ENCODE data around the gene TMEM50B.

The TMEM50B gene

DNA sequence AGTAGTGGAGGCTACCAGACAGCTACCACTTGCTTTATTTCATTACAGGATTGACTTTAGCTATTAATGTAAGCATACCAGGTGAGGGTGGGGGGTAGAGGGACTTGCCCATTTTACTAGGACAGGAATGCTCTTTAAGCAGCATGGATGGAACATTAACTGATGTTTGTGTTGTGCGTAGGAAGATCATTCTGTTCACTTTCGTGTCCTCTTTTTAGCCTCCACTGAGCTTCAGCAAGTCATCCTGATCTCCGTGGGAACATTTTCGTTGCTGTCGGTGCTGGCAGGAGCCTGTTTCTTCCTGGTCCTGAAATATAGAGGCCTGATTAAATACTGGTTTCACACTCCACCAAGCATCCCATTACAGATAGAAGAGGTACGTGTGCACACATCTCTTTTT, 47.3 kb downstream of the TMEM50B start:
- H3K27ac ChIP-seq (ENCODE audit: low read depth, low read length), result no peak overlapping the region
- H3K9me3 ChIP-seq (ENCODE audit: control insufficient read depth in 1 of 2, low read length in 2 of 2), result no peaks in the 10 kb centered on the region
- no peak overlapping the region for H3K9ac ChIP-seq (ENCODE audit: low read depth in 1 of 2, low read length in 2 of 2)
- H3K4me3 ChIP-seq (ENCODE audit: low read depth in 1 of 2, low read length in 2 of 2), result no peak overlapping the region
- no peaks in the 10 kb centered on the region for H3K27me3 ChIP-seq (ENCODE audit: control insufficient read depth in 1 of 2, insufficient read depth in 2 of 2, low read length in 2 of 2)
- H3K4me1 ChIP-seq (ENCODE audit: control insufficient read depth in 1 of 2, insufficient read depth in 2 of 2, low read length in 2 of 2), result peaks cover 0 to 9% of the 10 kb centered on the region in 2 donors
- peaks cover 27 to 73% of the 10 kb centered on the region in 2 donors for H3K36me3 ChIP-seq (ENCODE audit: control insufficient read depth in 1 of 2, insufficient read depth in 2 of 2, low read length in 2 of 2)

- peaks cover 0 to 9% of the 10 kb centered on the region in 2 donors for H3K4me1 ChIP-seq (ENCODE audit: control insufficient read depth in 1 of 2, insufficient read depth in 2 of 2, low read length in 2 of 2)
- no peaks in the 10 kb centered on the region for H3K27me3 ChIP-seq (ENCODE audit: control insufficient read depth in 1 of 2, insufficient read depth in 2 of 2, low read length in 2 of 2)
- no peak overlapping the region for H3K4me3 ChIP-seq (ENCODE audit: low read depth in 1 of 2, low read length in 2 of 2)
- H3K27ac ChIP-seq (ENCODE audit: low read depth, low read length), result no peak overlapping the region
- no peaks in the 10 kb centered on the region for H3K9me3 ChIP-seq (ENCODE audit: control insufficient read depth in 1 of 2, low read length in 2 of 2)
- no peak overlapping the region for H3K9ac ChIP-seq (ENCODE audit: low read depth in 1 of 2, low read length in 2 of 2)
- H3K36me3 ChIP-seq (ENCODE audit: control insufficient read depth in 1 of 2, insufficient read depth in 2 of 2, low read length in 2 of 2), result peaks cover 27 to 73% of the 10 kb centered on the region in 2 donors
Measured at GRCh38 chr21:33430858-33431257, 48.9 kb downstream of the TMEM50B start.

- no peak overlapping the region for H3K4me3 ChIP-seq (ENCODE audit: low read depth in 1 of 2, low read length in 2 of 2)
- no peaks in the 10 kb centered on the region for H3K27me3 ChIP-seq (ENCODE audit: control insufficient read depth in 1 of 2, insufficient read depth in 2 of 2, low read length in 2 of 2)
- peaks cover 8 to 10% of the 10 kb centered on the region in 2 donors for H3K4me1 ChIP-seq (ENCODE audit: control insufficient read depth in 1 of 2, insufficient read depth in 2 of 2, low read length in 2 of 2)
- H3K9me3 ChIP-seq (ENCODE audit: control insufficient read depth in 1 of 2, low read length in 2 of 2), result no peaks in the 10 kb centered on the region
- H3K36me3 ChIP-seq (ENCODE audit: control insufficient read depth in 1 of 2, insufficient read depth in 2 of 2, low read length in 2 of 2), result peaks cover 27 to 75% of the 10 kb centered on the region in 2 donors
- no peak overlapping the region for H3K27ac ChIP-seq (ENCODE audit: low read depth, low read length)
- H3K9ac ChIP-seq (ENCODE audit: low read depth in 1 of 2, low read length in 2 of 2), result no peak overlapping the region
Measured at GRCh38 chr21:33428669-33429068, 51.1 kb downstream of the TMEM50B start.

DNA sequence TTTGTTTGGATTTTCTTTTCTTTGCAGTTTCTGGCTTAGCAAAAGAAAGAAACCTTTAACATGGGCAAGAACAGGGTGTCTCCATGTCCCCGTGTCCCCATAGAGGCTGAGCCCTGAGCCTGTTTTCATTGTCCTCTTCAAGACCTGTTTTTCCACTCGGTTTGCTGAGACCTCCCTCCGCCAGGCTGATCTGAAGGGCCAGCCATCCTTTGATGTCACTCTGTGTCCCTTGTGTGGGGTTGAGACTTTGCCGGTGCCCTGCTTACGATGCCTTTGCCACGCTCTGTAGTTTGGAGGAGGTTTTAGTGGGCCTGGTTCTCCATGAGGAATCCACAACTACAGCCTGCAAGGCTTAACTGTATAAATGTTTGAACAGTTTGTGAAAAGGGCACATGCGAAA, 52.7 kb downstream of the TMEM50B start:
- no peaks in the 10 kb centered on the region for H3K9me3 ChIP-seq (ENCODE audit: control insufficient read depth in 1 of 2, low read length in 2 of 2)
- no peak overlapping the region for H3K9ac ChIP-seq (ENCODE audit: low read depth in 1 of 2, low read length in 2 of 2)
- H3K4me3 ChIP-seq (ENCODE audit: low read depth in 1 of 2, low read length in 2 of 2), result no peak overlapping the region
- H3K27ac ChIP-seq (ENCODE audit: low read depth, low read length), result no peak overlapping the region
- H3K36me3 ChIP-seq (ENCODE audit: control insufficient read depth in 1 of 2, insufficient read depth in 2 of 2, low read length in 2 of 2), result peaks cover 16 to 63% of the 10 kb centered on the region in 2 donors
- H3K27me3 ChIP-seq (ENCODE audit: control insufficient read depth in 1 of 2, insufficient read depth in 2 of 2, low read length in 2 of 2), result no peaks in the 10 kb centered on the region
- peaks cover 8% of the 10 kb centered on the region in 2 donors for H3K4me1 ChIP-seq (ENCODE audit: control insufficient read depth in 1 of 2, insufficient read depth in 2 of 2, low read length in 2 of 2)

- no peak overlapping the region for H3K9ac ChIP-seq (ENCODE audit: low read depth in 1 of 2, low read length in 2 of 2)
- H3K27ac ChIP-seq (ENCODE audit: low read depth, low read length), result no peak overlapping the region
- no peaks in the 10 kb centered on the region for H3K27me3 ChIP-seq (ENCODE audit: control insufficient read depth in 1 of 2, insufficient read depth in 2 of 2, low read length in 2 of 2)
- no peaks in the 10 kb centered on the region for H3K9me3 ChIP-seq (ENCODE audit: control insufficient read depth in 1 of 2, low read length in 2 of 2)
- H3K4me1 ChIP-seq (ENCODE audit: control insufficient read depth in 1 of 2, insufficient read depth in 2 of 2, low read length in 2 of 2), result peaks cover 8% of the 10 kb centered on the region in 2 donors
- H3K36me3 ChIP-seq (ENCODE audit: control insufficient read depth in 1 of 2, insufficient read depth in 2 of 2, low read length in 2 of 2), result peaks cover 21 to 60% of the 10 kb centered on the region in 2 donors
- H3K4me3 ChIP-seq (ENCODE audit: low read depth in 1 of 2, low read length in 2 of 2), result no peak overlapping the region
Measured at GRCh38 chr21:33425825-33426224, 53.9 kb downstream of the TMEM50B start.

- H3K4me1 ChIP-seq (ENCODE audit: control insufficient read depth in 1 of 2, insufficient read depth in 2 of 2, low read length in 2 of 2), result peaks cover 8% of the 10 kb centered on the region in 2 donors
- H3K36me3 ChIP-seq (ENCODE audit: control insufficient read depth in 1 of 2, insufficient read depth in 2 of 2, low read length in 2 of 2), result peaks cover 30 to 58% of the 10 kb centered on the region in 2 donors
- H3K4me3 ChIP-seq (ENCODE audit: low read depth in 1 of 2, low read length in 2 of 2), result no peak overlapping the region
- no peaks in the 10 kb centered on the region for H3K27me3 ChIP-seq (ENCODE audit: control insufficient read depth in 1 of 2, insufficient read depth in 2 of 2, low read length in 2 of 2)
- no peak overlapping the region for H3K9ac ChIP-seq (ENCODE audit: low read depth in 1 of 2, low read length in 2 of 2)
- no peak overlapping the region for H3K27ac ChIP-seq (ENCODE audit: low read depth, low read length)
- no peaks in the 10 kb centered on the region for H3K9me3 ChIP-seq (ENCODE audit: control insufficient read depth in 1 of 2, low read length in 2 of 2)
Measured at GRCh38 chr21:33424214-33424613, 55.6 kb downstream of the TMEM50B start.

- H3K27ac ChIP-seq (ENCODE audit: low read depth, low read length), result no peak overlapping the region
- H3K36me3 ChIP-seq (ENCODE audit: control insufficient read depth in 1 of 2, insufficient read depth in 2 of 2, low read length in 2 of 2), result peaks cover 30 to 47% of the 10 kb centered on the region in 2 donors
- H3K4me1 ChIP-seq (ENCODE audit: control insufficient read depth in 1 of 2, insufficient read depth in 2 of 2, low read length in 2 of 2), result peaks cover 8% of the 10 kb centered on the region in 2 donors
- H3K9ac ChIP-seq (ENCODE audit: low read depth in 1 of 2, low read length in 2 of 2), result no peak overlapping the region
- no peaks in the 10 kb centered on the region for H3K9me3 ChIP-seq (ENCODE audit: control insufficient read depth in 1 of 2, low read length in 2 of 2)
- no peaks in the 10 kb centered on the region for H3K27me3 ChIP-seq (ENCODE audit: control insufficient read depth in 1 of 2, insufficient read depth in 2 of 2, low read length in 2 of 2)
- H3K4me3 ChIP-seq (ENCODE audit: low read depth in 1 of 2, low read length in 2 of 2), result no peak overlapping the region
Measured at GRCh38 chr21:33421713-33422393, 57.9 kb downstream of the TMEM50B start.

DNA sequence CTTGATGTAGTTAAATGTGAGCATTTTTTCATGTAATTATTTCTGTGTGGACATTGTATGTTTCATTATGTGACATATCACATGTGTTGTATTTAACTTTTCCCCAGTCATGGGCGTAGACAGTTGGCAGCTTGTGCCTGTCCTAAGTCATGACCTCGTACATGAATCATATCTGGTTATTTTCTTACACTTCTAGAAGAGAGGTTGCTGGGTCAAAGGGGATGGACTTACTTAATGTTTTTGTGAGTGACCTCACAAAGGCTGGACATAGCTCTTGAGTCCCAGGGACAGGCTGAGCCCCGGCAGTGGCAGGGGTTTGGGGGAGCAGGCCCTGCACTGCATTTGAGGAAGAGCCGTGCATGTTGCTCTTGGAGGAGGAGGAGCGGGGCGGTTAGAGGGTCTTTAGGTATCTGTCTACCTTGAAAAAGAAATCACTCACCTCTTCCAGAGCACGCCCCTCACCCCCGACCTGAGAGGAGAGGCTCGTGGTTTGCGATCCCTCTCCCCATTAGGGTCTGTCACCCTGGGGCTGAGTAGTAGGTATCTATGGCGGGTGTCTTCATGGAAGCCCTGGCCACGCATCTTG, 60.1 kb downstream of the TMEM50B start:
- no peaks in the 10 kb centered on the region for H3K27me3 ChIP-seq (ENCODE audit: control insufficient read depth in 1 of 2, insufficient read depth in 2 of 2, low read length in 2 of 2)
- H3K9me3 ChIP-seq (ENCODE audit: control insufficient read depth in 1 of 2, low read length in 2 of 2), result no peaks in the 10 kb centered on the region
- H3K9ac ChIP-seq (ENCODE audit: low read depth in 1 of 2, low read length in 2 of 2), result no peak overlapping the region
- peaks cover 5 to 7% of the 10 kb centered on the region in 2 donors for H3K4me1 ChIP-seq (ENCODE audit: control insufficient read depth in 1 of 2, insufficient read depth in 2 of 2, low read length in 2 of 2)
- H3K4me3 ChIP-seq (ENCODE audit: low read depth in 1 of 2, low read length in 2 of 2), result no peak overlapping the region
- H3K36me3 ChIP-seq (ENCODE audit: control insufficient read depth in 1 of 2, insufficient read depth in 2 of 2, low read length in 2 of 2), result peaks cover 32 to 48% of the 10 kb centered on the region in 2 donors
- H3K27ac ChIP-seq (ENCODE audit: low read depth, low read length), result no peak overlapping the region

DNA sequence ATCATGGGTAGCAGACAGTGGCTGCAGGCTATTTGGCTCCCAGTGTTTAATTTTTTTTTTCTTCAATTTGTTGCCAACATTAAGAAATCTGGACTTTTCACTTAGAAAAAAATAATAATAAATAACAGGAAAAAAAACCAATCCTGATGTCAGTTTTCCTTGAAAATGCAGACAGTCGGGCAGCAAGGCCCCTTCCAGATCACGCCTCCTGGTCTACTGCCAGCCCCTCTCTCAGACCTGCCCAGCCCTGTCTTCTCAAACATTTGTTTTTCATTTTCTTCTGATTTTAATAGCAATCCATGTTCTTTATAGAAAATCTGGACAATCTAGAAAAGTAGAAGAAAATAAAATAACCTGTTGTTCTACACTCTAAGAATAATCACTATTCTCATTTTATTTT, 61.1 kb downstream of the TMEM50B start:
- Histone ChIP-seq H3K27me3 (ENCODE audit: control insufficient read depth in 1 of 2, insufficient read depth in 2 of 2, low read length in 2 of 2) (no peaks in the 10 kb centered on the region), H3K9me3 (ENCODE audit: control insufficient read depth in 1 of 2, low read length in 2 of 2) (no peaks in the 10 kb centered on the region), H3K9ac (ENCODE audit: low read depth in 1 of 2, low read length in 2 of 2) (no peak overlapping the region), H3K27ac (ENCODE audit: low read depth, low read length) (no peak overlapping the region), H3K36me3 (ENCODE audit: control insufficient read depth in 1 of 2, insufficient read depth in 2 of 2, low read length in 2 of 2) (peaks cover 28 to 40% of the 10 kb centered on the region in 2 donors), H3K4me1 (ENCODE audit: control insufficient read depth in 1 of 2, insufficient read depth in 2 of 2, low read length in 2 of 2) (peaks cover 5 to 13% of the 10 kb centered on the region in 2 donors), H3K4me3 (ENCODE audit: low read depth in 1 of 2, low read length in 2 of 2) (no peak overlapping the region)

DNA sequence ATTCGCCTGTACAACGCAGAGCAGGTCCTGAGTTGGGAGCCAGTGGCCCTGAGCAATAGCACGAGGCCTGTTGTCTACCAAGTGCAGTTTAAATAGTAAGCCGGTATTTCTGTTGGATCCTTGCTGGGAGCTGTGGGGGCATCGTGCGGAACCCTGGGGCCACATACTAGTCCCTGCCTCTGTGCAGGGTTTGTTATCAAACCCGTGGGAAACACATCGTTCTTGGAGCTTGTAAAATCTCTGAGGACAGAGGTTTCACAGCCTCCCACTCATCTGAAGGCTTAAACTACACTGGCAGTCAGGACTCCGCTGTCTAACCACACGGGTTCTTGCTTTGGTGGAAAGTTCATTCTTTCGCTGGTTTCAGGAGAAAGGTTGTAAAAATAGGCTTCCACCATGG, 64.8 kb downstream of the TMEM50B start:
- Histone ChIP-seq H3K27ac (ENCODE audit: low read depth, low read length) (no peak overlapping the region), H3K9me3 (ENCODE audit: control insufficient read depth in 1 of 2, low read length in 2 of 2) (no peaks in the 10 kb centered on the region), H3K27me3 (ENCODE audit: control insufficient read depth in 1 of 2, insufficient read depth in 2 of 2, low read length in 2 of 2) (no peaks in the 10 kb centered on the region), H3K9ac (ENCODE audit: low read depth in 1 of 2, low read length in 2 of 2) (no peak overlapping the region), H3K36me3 (ENCODE audit: control insufficient read depth in 1 of 2, insufficient read depth in 2 of 2, low read length in 2 of 2) (peaks cover 12 to 23% of the 10 kb centered on the region in 2 donors), H3K4me1 (ENCODE audit: control insufficient read depth in 1 of 2, insufficient read depth in 2 of 2, low read length in 2 of 2) (peaks cover 33 to 42% of the 10 kb centered on the region in 2 donors), H3K4me3 (ENCODE audit: low read depth in 1 of 2, low read length in 2 of 2) (no peak overlapping the region)

Data from duodenal mucosa (tissue), 2 donors.